ENCODE results near the gene PPA2.

The PPA2 gene

GRCh38 chr4:105389167-105389566, 84.7 kb downstream of the PPA2 start:
- Histone ChIP-seq H3K36me3 (ENCODE audit: control insufficient read depth, insufficient read depth, low read length) (peaks cover 3% of the 10 kb centered on the region; the same call in 1 of the 2 replicates), H3K4me1 (ENCODE audit: control insufficient read depth, insufficient read depth, low read length) (no peaks in the 10 kb centered on the region), H3K9me3 (ENCODE audit: control insufficient read depth, insufficient read depth, low read depth, low read length) (no peaks in the 10 kb centered on the region), H3K4me3 (ENCODE audit: low read depth, low read length) (no peak overlapping the region), H3K27ac (ENCODE audit: low read depth, low read length) (no peak overlapping the region), H3K9ac (ENCODE audit: low read length) (no peak overlapping the region), H3K27me3 (ENCODE audit: control insufficient read depth, insufficient read depth, low read length) (no peaks in the 10 kb centered on the region)

- Histone ChIP-seq H3K27me3 (ENCODE audit: control insufficient read depth, insufficient read depth, low read length) (no peaks in the 10 kb centered on the region), H3K4me1 (ENCODE audit: control insufficient read depth, insufficient read depth, low read length) (no peaks in the 10 kb centered on the region), H3K9me3 (ENCODE audit: control insufficient read depth, insufficient read depth, low read depth, low read length) (no peaks in the 10 kb centered on the region), H3K9ac (ENCODE audit: low read length) (no peak overlapping the region), H3K36me3 (ENCODE audit: control insufficient read depth, insufficient read depth, low read length) (peaks cover 4% of the 10 kb centered on the region; the same call in 1 of the 2 replicates), H3K27ac (ENCODE audit: low read depth, low read length) (no peak overlapping the region), H3K4me3 (ENCODE audit: low read depth, low read length) (no peak overlapping the region)
Measured at GRCh38 chr4:105387466-105387865, 86.4 kb downstream of the PPA2 start.

GRCh38 chr4:105386012-105386411, 87.8 kb downstream of the PPA2 start:
- Histone ChIP-seq H3K9ac (ENCODE audit: low read length) (no peak overlapping the region), H3K27me3 (ENCODE audit: control insufficient read depth, insufficient read depth, low read length) (no peaks in the 10 kb centered on the region), H3K4me1 (ENCODE audit: control insufficient read depth, insufficient read depth, low read length) (no peaks in the 10 kb centered on the region), H3K9me3 (ENCODE audit: control insufficient read depth, insufficient read depth, low read depth, low read length) (no peaks in the 10 kb centered on the region), H3K4me3 (ENCODE audit: low read depth, low read length) (no peak overlapping the region), H3K27ac (ENCODE audit: low read depth, low read length) (no peak overlapping the region), H3K36me3 (ENCODE audit: control insufficient read depth, insufficient read depth, low read length) (peaks cover 4% of the 10 kb centered on the region; the same call in 1 of the 2 replicates)

DNA sequence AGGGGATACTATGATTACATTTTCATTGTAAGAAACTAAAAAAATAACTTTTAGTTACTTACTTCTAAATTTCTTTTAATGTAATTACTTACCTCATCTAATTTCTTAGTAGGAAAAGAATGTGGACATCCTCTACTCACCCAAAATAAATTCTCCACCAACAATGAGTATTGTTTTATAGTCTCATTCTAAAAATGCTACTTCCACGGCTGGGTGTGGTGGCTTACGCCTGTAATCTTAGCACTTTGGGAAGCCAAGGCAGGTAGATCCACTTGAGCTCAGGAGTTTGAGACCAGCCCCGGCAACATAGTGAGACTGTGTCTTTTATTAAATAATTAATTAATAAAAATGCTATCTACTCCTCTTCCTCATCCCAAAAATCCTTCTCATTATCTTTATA, 99.8 kb downstream of the PPA2 start:
- Histone ChIP-seq H3K4me3 (ENCODE audit: low read depth, low read length) (no peak overlapping the region), H3K9ac (ENCODE audit: low read length) (no peak overlapping the region), H3K4me1 (ENCODE audit: control insufficient read depth, insufficient read depth, low read length) (no peaks in the 10 kb centered on the region), H3K27ac (ENCODE audit: low read depth, low read length) (no peak overlapping the region), H3K36me3 (ENCODE audit: control insufficient read depth, insufficient read depth, low read length) (no peaks in the 10 kb centered on the region), H3K27me3 (ENCODE audit: control insufficient read depth, insufficient read depth, low read length) (no peaks in the 10 kb centered on the region), H3K9me3 (ENCODE audit: control insufficient read depth, insufficient read depth, low read depth, low read length) (no peaks in the 10 kb centered on the region)

- Histone ChIP-seq H3K27ac (ENCODE audit: low read depth, low read length) (no peak overlapping the region), H3K27me3 (ENCODE audit: control insufficient read depth, insufficient read depth, low read length) (no peaks in the 10 kb centered on the region), H3K9ac (ENCODE audit: low read length) (no peak overlapping the region), H3K4me1 (ENCODE audit: control insufficient read depth, insufficient read depth, low read length) (no peaks in the 10 kb centered on the region), H3K36me3 (ENCODE audit: control insufficient read depth, insufficient read depth, low read length) (peaks cover 5% of the 10 kb centered on the region; the same call in 1 of the 2 replicates), H3K4me3 (ENCODE audit: low read depth, low read length) (no peak overlapping the region), H3K9me3 (ENCODE audit: control insufficient read depth, insufficient read depth, low read depth, low read length) (no peaks in the 10 kb centered on the region)
Measured at GRCh38 chr4:105373324-105373723, 100.5 kb downstream of the PPA2 start.

- Histone ChIP-seq H3K9ac (ENCODE audit: low read length) (no peak overlapping the region), H3K36me3 (ENCODE audit: control insufficient read depth, insufficient read depth, low read length) (peaks cover 5% of the 10 kb centered on the region; the same call in 1 of the 2 replicates), H3K27me3 (ENCODE audit: control insufficient read depth, insufficient read depth, low read length) (no peaks in the 10 kb centered on the region), H3K9me3 (ENCODE audit: control insufficient read depth, insufficient read depth, low read depth, low read length) (peaks cover 12% of the 10 kb centered on the region), H3K27ac (ENCODE audit: low read depth, low read length) (no peak overlapping the region), H3K4me1 (ENCODE audit: control insufficient read depth, insufficient read depth, low read length) (no peaks in the 10 kb centered on the region), H3K4me3 (ENCODE audit: low read depth, low read length) (no peak overlapping the region)
Measured at GRCh38 chr4:105369988-105370387, 103.9 kb downstream of the PPA2 start.

DNA sequence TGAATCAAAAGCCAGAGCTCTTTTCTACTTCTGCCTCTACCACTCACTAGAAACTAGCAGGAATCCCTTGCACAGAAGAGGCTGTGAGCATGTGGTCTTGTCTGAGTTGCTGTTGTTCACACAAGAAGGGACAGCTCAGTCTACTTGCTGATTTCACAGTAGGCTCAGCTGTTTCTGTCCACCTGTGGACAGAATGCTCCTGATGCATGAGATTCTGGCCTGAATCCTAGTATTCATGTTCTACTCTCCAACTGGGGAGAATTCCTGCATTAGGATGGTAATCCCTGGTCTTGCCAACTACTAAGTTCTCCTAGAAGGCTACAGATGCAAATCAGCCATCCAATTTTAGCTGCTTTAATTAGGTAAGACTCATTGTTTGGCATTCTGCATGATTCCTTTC, 112.8 kb downstream of the PPA2 start:
- Histone ChIP-seq H3K4me1 (ENCODE audit: control insufficient read depth, insufficient read depth, low read length) (no peaks in the 10 kb centered on the region), H3K36me3 (ENCODE audit: control insufficient read depth, insufficient read depth, low read length) (no peaks in the 10 kb centered on the region), H3K27me3 (ENCODE audit: control insufficient read depth, insufficient read depth, low read length) (no peaks in the 10 kb centered on the region), H3K27ac (ENCODE audit: low read depth, low read length) (no peak overlapping the region), H3K9ac (ENCODE audit: low read length) (no peak overlapping the region), H3K9me3 (ENCODE audit: control insufficient read depth, insufficient read depth, low read depth, low read length) (peaks cover 9% of the 10 kb centered on the region), H3K4me3 (ENCODE audit: low read depth, low read length) (no peak overlapping the region)

GRCh38 chr4:105357258-105357980, 116.4 kb downstream of the PPA2 start:
- Histone ChIP-seq H3K27me3 (ENCODE audit: control insufficient read depth, insufficient read depth, low read length) (no peaks in the 10 kb centered on the region), H3K9me3 (ENCODE audit: control insufficient read depth, insufficient read depth, low read depth, low read length) (no peaks in the 10 kb centered on the region), H3K4me3 (ENCODE audit: low read depth, low read length) (no peak overlapping the region), H3K36me3 (ENCODE audit: control insufficient read depth, insufficient read depth, low read length) (no peaks in the 10 kb centered on the region), H3K27ac (ENCODE audit: low read depth, low read length) (no peak overlapping the region), H3K4me1 (ENCODE audit: control insufficient read depth, insufficient read depth, low read length) (no peaks in the 10 kb centered on the region), H3K9ac (ENCODE audit: low read length) (no peak overlapping the region)

GRCh38 chr4:105356194-105356593, 117.7 kb downstream of the PPA2 start:
- no peak overlapping the region for H3K4me3 ChIP-seq (ENCODE audit: low read depth, low read length)
- H3K27ac ChIP-seq (ENCODE audit: low read depth, low read length), result no peak overlapping the region
- H3K36me3 ChIP-seq (ENCODE audit: control insufficient read depth, insufficient read depth, low read length), result no peaks in the 10 kb centered on the region
- H3K9me3 ChIP-seq (ENCODE audit: control insufficient read depth, insufficient read depth, low read depth, low read length), result no peaks in the 10 kb centered on the region
- no peaks in the 10 kb centered on the region for H3K4me1 ChIP-seq (ENCODE audit: control insufficient read depth, insufficient read depth, low read length)
- no peak overlapping the region for H3K9ac ChIP-seq (ENCODE audit: low read length)
- H3K27me3 ChIP-seq (ENCODE audit: control insufficient read depth, insufficient read depth, low read length), result no peaks in the 10 kb centered on the region

DNA sequence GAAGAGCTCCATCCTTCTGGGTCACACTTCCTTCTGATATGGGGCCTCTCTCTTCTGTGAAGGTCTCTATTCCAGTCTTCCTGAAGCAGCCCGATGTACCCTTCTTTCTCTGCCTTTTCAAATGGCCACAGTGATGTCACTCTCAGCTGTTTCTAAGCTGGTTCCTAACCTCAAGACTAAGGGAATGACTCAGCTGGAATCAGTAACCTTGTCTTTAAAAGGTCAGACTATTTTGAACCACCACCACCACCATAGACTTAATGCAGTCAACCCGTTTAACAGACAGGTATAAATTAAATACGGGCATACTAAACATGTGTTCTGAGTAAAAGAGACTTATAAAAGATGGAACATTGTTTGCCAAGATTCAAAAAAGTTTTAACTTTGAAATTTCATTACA, 121.0 kb downstream of the PPA2 start:
- Histone ChIP-seq H3K4me1 (ENCODE audit: control insufficient read depth, insufficient read depth, low read length) (no peaks in the 10 kb centered on the region), H3K4me3 (ENCODE audit: low read depth, low read length) (no peak overlapping the region), H3K27me3 (ENCODE audit: control insufficient read depth, insufficient read depth, low read length) (no peaks in the 10 kb centered on the region), H3K27ac (ENCODE audit: low read depth, low read length) (no peak overlapping the region), H3K9me3 (ENCODE audit: control insufficient read depth, insufficient read depth, low read depth, low read length) (no peaks in the 10 kb centered on the region), H3K9ac (ENCODE audit: low read length) (no peak overlapping the region), H3K36me3 (ENCODE audit: control insufficient read depth, insufficient read depth, low read length) (no peaks in the 10 kb centered on the region)

DNA sequence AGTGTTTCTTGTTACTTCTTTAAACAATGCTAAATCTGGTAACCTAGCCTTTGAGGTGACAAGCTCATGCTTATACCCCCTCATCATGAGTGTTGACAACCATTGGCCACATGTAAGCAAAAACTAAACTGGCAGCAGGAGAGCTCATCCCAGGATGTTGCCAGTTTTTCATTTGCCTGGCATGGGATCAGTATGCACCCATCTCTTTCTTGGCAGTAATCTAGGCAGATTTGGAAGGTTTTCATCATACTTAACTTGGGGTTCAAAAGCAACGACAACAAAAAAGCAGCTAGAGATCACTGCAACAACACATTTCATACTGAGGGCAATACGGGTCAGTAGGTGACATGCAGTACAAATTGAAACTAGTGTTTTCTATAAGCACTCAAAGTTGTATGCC, 122.0 kb downstream of the PPA2 start:
- Histone ChIP-seq H3K27ac (ENCODE audit: low read depth, low read length) (no peak overlapping the region), H3K9ac (ENCODE audit: low read length) (no peak overlapping the region), H3K27me3 (ENCODE audit: control insufficient read depth, insufficient read depth, low read length) (no peaks in the 10 kb centered on the region), H3K36me3 (ENCODE audit: control insufficient read depth, insufficient read depth, low read length) (no peaks in the 10 kb centered on the region), H3K4me1 (ENCODE audit: control insufficient read depth, insufficient read depth, low read length) (no peaks in the 10 kb centered on the region), H3K9me3 (ENCODE audit: control insufficient read depth, insufficient read depth, low read depth, low read length) (no peaks in the 10 kb centered on the region), H3K4me3 (ENCODE audit: low read depth, low read length) (no peak overlapping the region)
